GM19023 (cell line): ENCODE results near the gene PAPLN.
"Not testable (repeated sequence)": the region's sequence is repeated elsewhere in the genome, so short reads cannot be mapped to it uniquely, and the experiment has no call there.

Experiments
- ATAC-seq: cut with Tn5 transposase; IDR thresholded peaks from one replicate; pipeline ENCODE4 v1.9.1; 2021; ENCODE audit warnings: mild to moderate bottlenecking, moderate library complexity; ENCODE audit not compliant: unreplicated experiment

PAPLN gene

GRCh38 chr14:73237219-73237785 is at the start of gene PAPLN:
Gene PAPLN (plus strand): TSS chr14:73237506. CDS start chr14:73239779, 2,273 bp downstream.
- no peak for ATAC-seq

DNA sequence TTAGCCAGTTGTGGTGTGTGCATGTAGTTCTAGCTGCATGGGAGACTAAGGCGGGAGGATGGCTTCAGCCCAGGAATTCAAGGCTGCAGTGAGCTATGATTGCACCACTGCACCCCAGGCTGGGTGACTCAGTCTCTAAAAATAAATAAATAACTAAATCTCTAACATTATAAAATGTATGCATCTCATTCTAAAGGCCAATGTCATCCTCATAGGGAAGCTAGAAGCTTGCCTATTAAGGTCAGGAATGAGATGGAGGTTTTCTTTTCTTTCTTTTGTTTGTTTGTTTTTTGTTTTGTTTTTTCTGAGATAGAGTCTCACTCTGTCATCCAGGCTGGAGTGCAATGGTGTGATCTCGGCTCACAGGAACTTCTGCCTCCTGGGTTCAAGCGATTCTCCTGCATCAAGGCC is 48.8 kb upstream of the PAPLN start:
- ATAC-seq = no peak

- no peak for ATAC-seq
Observed at GRCh38 chr14:73189651-73190050, 47.7 kb upstream of the PAPLN start.

DNA sequence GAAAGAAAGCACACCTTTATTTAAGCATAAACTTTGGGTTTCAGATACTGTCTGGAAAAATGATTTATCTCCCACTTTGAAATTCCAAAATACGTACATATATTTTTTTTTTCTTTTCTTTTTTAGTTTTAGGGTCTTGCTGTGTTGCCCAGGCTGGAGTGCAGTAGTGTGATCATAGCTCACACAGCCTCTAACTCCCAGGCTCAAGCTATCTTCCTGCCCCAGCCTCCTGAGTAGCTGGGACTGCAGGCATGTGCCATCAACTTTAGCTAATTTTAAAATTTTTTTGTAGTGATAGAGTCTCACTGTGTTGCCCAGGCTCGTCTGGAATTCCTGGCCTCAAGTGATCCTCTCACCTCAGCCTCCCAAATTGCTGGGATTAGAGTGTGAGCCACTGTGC is 45.9 kb upstream of the PAPLN start:
- ATAC-seq = no peak

- ATAC-seq = not testable (repeated sequence)
Observed at GRCh38 chr14:73194306-73194705, 43.0 kb upstream of the PAPLN start.

- ATAC-seq = no peak
Observed at GRCh38 chr14:73198253-73198652, 39.1 kb upstream of the PAPLN start.

GRCh38 chr14:73203527-73203926 is 33.8 kb upstream of the PAPLN start:
- no peak for ATAC-seq

- ATAC-seq = no peak
Observed at GRCh38 chr14:73207615-73208014, 29.7 kb upstream of the PAPLN start.

- ATAC-seq = no peak
Observed at GRCh38 chr14:73208390-73208789, 28.9 kb upstream of the PAPLN start.

DNA sequence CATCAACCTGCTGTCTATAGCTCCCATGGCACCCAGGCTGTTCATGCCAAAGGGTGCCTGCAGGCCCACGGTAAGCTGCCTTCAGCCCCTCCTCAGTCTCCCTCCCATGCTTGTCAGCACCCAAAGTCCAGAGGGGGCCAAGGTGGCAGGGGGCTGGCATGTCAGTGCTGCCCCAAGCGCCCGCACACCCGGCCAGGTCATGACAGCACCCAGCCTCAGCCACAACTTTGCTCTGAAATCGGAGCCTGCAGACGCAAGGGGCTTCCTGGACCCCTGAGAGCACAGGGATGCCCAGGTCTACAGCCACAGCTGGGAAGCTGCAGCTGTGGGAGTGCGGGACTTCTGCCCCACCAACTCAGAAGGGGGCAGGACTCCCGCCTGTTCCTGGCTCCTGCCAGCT is 28.5 kb upstream of the PAPLN start:
- no peak for ATAC-seq

DNA sequence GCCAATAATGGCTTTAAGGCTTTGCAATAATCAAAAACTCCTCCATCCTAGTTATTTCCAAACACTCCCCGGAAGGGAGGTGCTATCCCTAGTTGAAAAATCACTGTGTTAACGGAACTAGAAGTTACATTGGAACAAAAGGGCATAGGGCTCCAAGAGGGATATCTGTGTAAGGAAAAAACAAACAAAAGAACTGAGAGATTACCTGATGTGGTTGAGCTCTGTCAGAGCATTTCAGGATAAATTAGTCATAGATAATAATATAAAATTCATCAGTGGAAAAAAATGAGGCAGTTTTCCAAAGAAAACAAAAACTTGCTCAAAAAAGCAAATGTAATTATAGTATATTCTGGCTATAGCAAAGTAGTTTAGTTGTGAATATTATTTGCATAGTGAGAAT is 27.4 kb upstream of the PAPLN start:
- ATAC-seq = no peak

- ATAC-seq = no peak
Observed at GRCh38 chr14:73211251-73212040, 25.9 kb upstream of the PAPLN start.

DNA sequence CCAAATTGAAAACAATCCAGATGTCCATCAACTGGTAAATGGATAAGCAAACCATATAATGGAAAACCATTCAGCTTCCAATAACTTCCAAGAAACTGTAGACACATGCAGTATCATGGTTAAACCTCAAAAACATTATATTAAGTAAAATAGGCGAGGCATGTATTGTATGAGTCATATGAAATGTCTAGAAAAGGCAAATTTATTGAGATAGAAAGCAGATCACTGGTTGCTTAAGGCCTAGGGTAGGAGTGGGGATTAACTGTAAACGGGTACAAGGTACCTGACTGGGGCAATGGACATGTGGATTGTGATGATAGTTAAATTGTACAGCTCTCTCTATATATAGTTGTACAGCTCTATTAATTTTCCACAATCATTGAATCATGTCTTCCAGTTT is 21.3 kb upstream of the PAPLN start:
- no peak for ATAC-seq

GRCh38 chr14:73217411-73217810 is 19.9 kb upstream of the PAPLN start:
- no peak for ATAC-seq

DNA sequence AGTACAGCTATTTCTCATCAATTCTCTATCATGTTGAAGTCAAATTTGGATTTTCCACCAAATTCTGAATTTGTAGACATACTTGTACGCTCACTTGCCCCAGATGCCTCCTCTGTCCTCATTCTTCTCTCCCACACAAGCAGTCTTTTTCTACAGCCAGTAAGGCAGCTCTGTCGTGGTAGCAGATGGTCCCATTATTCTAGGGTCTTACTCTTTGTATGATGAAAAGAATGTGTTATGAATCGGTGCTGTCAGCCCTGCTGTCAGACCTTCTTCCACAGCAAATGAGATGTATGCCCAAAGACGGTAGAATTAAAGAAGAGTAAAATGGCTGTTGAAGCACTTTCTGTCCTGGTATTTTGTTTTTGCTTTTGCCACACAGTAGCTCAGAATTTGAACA is 17.2 kb upstream of the PAPLN start:
- no peak for ATAC-seq

- ATAC-seq = no peak
Observed at GRCh38 chr14:73220634-73221033, 16.7 kb upstream of the PAPLN start.

GRCh38 chr14:73221945-73222344 is 15.4 kb upstream of the PAPLN start:
- no peak for ATAC-seq

- peak; percentile 78 for ATAC-seq
Observed at GRCh38 chr14:73223049-73223448, 14.3 kb upstream of the PAPLN start.

- no peak for ATAC-seq
Observed at GRCh38 chr14:73225496-73225895, 11.8 kb upstream of the PAPLN start.

- no peak for ATAC-seq
Observed at GRCh38 chr14:73227812-73228781, 9.2 kb upstream of the PAPLN start.

DNA sequence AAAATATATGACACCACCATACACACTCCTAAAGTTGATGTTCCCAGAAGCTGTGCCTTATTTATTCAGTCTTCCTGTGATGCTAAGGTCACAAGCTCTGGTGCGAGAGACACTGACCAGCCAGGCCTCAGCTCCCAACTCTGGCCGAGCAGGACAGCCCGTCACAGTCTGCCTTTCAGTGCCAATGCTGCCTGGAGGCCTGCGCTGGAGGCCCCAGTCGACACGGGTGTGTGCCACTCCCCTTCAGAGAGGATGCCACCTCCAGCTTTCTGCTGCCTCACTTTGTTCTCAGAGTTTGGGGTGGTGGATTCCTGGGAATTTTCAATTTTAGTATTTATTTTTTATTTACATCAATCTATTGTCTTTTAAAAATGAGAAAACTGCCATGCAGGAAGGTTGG is 7.3 kb upstream of the PAPLN start:
- no peak for ATAC-seq
